ENCODE results near the gene KCND3. TPM values are rescaled to one million over a fixed set of nuclear protein-coding genes. Genes with fewer than 3 reads are reported as not detected.

Gene KCND3
- total and polyA plus RNA-seq, 2 experiments from 2014 or later, result 0.10 to 0.18 TPM

GRCh38 chr1:111955755-111956154 lies 33.7 kb downstream of the KCND3 start (continued):
- TF ChIP-seq, protein P1, sequence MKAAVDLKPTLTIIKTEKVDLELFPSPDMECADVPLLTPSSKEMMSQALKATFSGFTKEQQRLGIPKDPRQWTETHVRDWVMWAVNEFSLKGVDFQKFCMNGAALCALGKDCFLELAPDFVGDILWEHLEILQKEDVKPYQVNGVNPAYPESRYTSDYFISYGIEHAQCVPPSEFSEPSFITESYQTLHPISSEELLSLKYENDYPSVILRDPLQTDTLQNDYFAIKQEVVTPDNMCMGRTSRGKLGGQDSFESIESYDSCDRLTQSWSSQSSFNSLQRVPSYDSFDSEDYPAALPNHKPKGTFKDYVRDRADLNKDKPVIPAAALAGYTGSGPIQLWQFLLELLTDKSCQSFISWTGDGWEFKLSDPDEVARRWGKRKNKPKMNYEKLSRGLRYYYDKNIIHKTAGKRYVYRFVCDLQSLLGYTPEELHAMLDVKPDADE (IDR thresholded peaks at IDR 0.05), result no peak
- TF ChIP-seq, protein P2, sequence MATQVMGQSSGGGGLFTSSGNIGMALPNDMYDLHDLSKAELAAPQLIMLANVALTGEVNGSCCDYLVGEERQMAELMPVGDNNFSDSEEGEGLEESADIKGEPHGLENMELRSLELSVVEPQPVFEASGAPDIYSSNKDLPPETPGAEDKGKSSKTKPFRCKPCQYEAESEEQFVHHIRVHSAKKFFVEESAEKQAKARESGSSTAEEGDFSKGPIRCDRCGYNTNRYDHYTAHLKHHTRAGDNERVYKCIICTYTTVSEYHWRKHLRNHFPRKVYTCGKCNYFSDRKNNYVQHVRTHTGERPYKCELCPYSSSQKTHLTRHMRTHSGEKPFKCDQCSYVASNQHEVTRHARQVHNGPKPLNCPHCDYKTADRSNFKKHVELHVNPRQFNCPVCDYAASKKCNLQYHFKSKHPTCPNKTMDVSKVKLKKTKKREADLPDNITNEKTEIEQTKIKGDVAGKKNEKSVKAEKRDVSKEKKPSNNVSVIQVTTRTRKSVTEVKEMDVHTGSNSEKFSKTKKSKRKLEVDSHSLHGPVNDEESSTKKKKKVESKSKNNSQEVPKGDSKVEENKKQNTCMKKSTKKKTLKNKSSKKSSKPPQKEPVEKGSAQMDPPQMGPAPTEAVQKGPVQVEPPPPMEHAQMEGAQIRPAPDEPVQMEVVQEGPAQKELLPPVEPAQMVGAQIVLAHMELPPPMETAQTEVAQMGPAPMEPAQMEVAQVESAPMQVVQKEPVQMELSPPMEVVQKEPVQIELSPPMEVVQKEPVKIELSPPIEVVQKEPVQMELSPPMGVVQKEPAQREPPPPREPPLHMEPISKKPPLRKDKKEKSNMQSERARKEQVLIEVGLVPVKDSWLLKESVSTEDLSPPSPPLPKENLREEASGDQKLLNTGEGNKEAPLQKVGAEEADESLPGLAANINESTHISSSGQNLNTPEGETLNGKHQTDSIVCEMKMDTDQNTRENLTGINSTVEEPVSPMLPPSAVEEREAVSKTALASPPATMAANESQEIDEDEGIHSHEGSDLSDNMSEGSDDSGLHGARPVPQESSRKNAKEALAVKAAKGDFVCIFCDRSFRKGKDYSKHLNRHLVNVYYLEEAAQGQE (IDR thresholded peaks at IDR 0.05; ENCODE audit: unreplicated experiment), result no peak
- no peak for TF ChIP-seq EZH2phosphoT487 (IDR thresholded peaks at IDR 0.05; ENCODE audit: unreplicated experiment)
- no peak for TF ChIP-seq JUNB (IDR thresholded peaks at IDR 0.05; ENCODE audit: unreplicated experiment)
- TF ChIP-seq ZNF114 (CRISPR knock-in tag; IDR thresholded peaks at IDR 0.05), result no peak

DNA sequence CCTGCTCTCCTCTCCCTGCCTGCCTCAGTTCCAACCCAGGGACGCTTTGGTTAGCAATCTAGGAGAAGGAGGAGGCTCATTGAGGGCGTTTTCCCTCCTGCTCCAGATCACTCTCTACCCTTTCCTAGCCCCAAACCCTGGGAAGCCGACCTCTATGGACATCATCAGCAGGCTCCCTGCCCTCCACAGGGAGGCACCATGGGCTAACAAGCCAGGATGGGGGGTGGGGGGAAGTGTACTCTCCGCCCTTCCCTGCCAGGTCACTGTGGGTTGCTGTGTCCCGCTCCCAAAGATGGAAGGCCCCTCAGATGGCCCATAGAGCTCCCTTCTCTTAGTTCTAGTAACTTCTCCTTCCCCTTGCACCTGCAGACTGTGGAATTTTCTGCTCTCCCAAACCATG lies 35.7 kb downstream of the KCND3 start:
- Histone ChIP-seq H3K36me3 (ENCODE audit: insufficient read depth) (no peaks in the 10 kb centered on the region), H3K4me3 (no peak overlapping the region), H3K79me2 (replicated peaks; ENCODE audit: insufficient read depth) (no peaks in the 10 kb centered on the region), H3K27ac (ENCODE audit: low read depth) (no peak overlapping the region), H3K4me2 (no peak overlapping the region), H4K20me1 (replicated peaks; ENCODE audit: insufficient read depth) (no peaks in the 10 kb centered on the region), H3F3A (replicated peaks; ENCODE audit: low read depth) (no peaks in the 10 kb centered on the region), H2AFZ (no peak overlapping the region), H3K9me2 (ENCODE audit: insufficient read depth) (0 out of 2 replicates have a peak, but pooled peaks cover 3% of the 10 kb centered on the region), H3K27me3 (ENCODE audit: insufficient read depth) (no peaks in the 10 kb centered on the region), H3K4me1 (ENCODE audit: insufficient read depth) (no peaks in the 10 kb centered on the region; the same call in 1 of the 2 replicates)
- DNase-seq (ENCODE audit: low spot score) (no peak), ATAC-seq (peak; percentile 35; the same call in 1 of the 3 replicates)
- Mint-ChIP-seq H3K27me3 (ENCODE audit: insufficient read depth, low read depth, poor library complexity) (peaks cover 2% of the 10 kb centered on the region), H3K4me3 (no peak overlapping the region), H3K27ac (no peak overlapping the region), H3K4me1 (peaks cover 6% of the 10 kb centered on the region), H3K36me3 (ENCODE audit: low read depth) (no peaks in the 10 kb centered on the region), H3K9me3 (no peaks in the 10 kb centered on the region; the same call in 2 of the 3 replicates)
- TF ChIP-seq, protein P3, sequence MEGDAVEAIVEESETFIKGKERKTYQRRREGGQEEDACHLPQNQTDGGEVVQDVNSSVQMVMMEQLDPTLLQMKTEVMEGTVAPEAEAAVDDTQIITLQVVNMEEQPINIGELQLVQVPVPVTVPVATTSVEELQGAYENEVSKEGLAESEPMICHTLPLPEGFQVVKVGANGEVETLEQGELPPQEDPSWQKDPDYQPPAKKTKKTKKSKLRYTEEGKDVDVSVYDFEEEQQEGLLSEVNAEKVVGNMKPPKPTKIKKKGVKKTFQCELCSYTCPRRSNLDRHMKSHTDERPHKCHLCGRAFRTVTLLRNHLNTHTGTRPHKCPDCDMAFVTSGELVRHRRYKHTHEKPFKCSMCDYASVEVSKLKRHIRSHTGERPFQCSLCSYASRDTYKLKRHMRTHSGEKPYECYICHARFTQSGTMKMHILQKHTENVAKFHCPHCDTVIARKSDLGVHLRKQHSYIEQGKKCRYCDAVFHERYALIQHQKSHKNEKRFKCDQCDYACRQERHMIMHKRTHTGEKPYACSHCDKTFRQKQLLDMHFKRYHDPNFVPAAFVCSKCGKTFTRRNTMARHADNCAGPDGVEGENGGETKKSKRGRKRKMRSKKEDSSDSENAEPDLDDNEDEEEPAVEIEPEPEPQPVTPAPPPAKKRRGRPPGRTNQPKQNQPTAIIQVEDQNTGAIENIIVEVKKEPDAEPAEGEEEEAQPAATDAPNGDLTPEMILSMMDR (conservative IDR thresholded peaks at IDR 0.05; ENCODE audit: low read depth in 2 of 2), result peak in 1 of 2 experiments; percentile 45; a peak in 2 of 4 replicates
- TF ChIP-seq, protein P1 (IDR thresholded peaks at IDR 0.05), result no peak
- TF ChIP-seq NANOG (IDR thresholded peaks at IDR 0.05; ENCODE audit: borderline replicate concordance) (no peak), ZNF462 (CRISPR knock-in tag; IDR thresholded peaks at IDR 0.05) (no peak), CREB1 (CRISPR knock-in tag; IDR thresholded peaks at IDR 0.05; ENCODE audit: low read depth) (no peak)
